ENCODE measurements around the gene SKIC2. TPM values are rescaled to one million over a fixed set of nuclear protein-coding genes. Genes with fewer than 3 reads are reported as not detected.
"Not testable (repeated sequence)": the region's sequence is repeated elsewhere in the genome, so short reads cannot be mapped to it uniquely, and the experiment has no call there.

Gene SKIC2

DNA sequence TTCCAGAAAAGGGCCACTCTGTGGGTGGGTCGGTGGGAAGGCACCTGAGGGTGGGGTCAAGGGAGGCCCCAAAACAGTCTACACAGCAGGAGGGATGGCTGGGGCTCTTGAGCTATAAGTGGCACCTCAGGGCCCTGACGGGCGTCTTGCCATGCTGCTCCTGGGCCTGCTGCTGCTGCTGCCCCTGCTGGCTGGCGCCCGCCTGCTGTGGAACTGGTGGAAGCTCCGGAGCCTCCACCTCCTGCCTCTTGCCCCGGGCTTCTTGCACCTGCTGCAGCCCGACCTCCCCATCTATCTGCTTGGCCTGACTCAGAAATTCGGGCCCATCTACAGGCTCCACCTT, 46.5 kb downstream of the SKIC2 start:
- not testable (repeated sequence) for H3K4me3 ChIP-seq (replicated peaks; ENCODE audit: insufficient read depth, low read length); DNase-seq (ENCODE audit: low read depth in 1 of 2, low spot score in 1 of 2); H3K27ac ChIP-seq (replicated peaks); H3K27me3 ChIP-seq (ENCODE audit: insufficient read depth, poor library complexity, severe bottlenecking)

DNA sequence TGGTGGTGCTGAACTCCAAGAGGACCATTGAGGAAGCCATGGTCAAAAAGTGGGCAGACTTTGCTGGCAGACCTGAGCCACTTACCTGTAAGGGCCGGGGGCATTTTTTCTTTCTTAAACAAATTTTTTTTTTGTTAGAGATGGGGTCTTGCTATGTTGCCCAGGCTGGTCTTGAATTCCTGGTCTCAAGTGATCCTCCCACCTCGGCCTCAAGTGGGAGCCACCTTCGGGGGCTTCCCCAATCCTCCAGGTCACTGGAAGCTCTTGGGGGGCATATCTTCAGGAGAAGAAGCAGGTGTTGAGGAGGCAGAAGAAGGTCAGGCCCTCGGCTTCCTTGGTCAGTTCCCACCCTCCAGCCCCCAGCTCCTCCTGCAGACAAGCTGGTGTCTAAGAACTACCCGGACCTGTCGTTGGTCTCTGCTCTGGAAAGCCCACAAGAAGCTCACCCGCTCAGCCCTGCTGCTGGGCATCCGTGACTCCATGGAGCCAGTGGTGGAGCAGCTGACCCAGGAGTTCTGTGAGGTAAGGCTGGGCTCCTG, 47.1 kb downstream of the SKIC2 start:
- DNase-seq (ENCODE audit: low read depth in 1 of 2, low spot score in 1 of 2); H3K27me3 ChIP-seq (ENCODE audit: insufficient read depth, poor library complexity, severe bottlenecking); H3K4me3 ChIP-seq (replicated peaks; ENCODE audit: insufficient read depth, low read length); H3K27ac ChIP-seq (replicated peaks): not testable (repeated sequence)

DNA sequence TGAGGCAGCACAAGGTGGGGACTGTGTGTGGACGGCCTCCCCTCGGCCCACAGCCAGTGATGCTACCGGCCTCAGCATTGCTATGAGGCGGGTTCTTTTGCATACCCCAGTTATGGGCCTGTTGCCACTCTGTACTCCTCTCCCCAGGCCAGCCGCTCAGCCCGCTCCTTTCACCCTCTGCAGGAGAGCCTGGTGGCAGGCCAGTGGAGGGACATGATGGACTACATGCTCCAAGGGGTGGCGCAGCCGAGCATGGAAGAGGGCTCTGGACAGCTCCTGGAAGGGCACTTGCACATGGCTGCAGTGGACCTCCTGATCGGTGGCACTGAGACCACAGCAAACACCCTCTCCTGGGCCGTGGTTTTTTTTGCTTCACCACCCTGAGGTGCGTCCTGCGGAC, 48.1 kb downstream of the SKIC2 start:
- H3K27ac ChIP-seq (replicated peaks); DNase-seq (ENCODE audit: low read depth in 1 of 2, low spot score in 1 of 2); H3K27me3 ChIP-seq (ENCODE audit: insufficient read depth, poor library complexity, severe bottlenecking); H3K4me3 ChIP-seq (replicated peaks; ENCODE audit: insufficient read depth, low read length): not testable (repeated sequence)

DNA sequence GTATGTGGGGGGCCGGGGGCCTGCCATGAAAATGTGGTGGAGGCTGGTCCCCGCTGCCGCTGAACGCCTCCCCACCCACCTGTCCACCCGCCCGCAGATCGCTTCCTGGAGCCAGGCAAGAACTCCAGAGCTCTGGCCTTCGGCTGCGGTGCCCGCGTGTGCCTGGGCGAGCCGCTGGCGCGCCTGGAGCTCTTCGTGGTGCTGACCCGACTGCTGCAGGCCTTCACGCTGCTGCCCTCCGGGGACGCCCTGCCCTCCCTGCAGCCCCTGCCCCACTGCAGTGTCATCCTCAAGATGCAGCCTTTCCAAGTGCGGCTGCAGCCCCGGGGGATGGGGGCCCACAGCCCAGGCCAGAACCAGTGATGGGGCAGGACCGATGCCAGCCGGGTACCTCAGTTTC, 49.1 kb downstream of the SKIC2 start:
- H3K27me3 ChIP-seq (ENCODE audit: insufficient read depth, poor library complexity, severe bottlenecking); DNase-seq (ENCODE audit: low read depth in 1 of 2, low spot score in 1 of 2); H3K27ac ChIP-seq (replicated peaks); H3K4me3 ChIP-seq (replicated peaks; ENCODE audit: insufficient read depth, low read length): not testable (repeated sequence)

DNA sequence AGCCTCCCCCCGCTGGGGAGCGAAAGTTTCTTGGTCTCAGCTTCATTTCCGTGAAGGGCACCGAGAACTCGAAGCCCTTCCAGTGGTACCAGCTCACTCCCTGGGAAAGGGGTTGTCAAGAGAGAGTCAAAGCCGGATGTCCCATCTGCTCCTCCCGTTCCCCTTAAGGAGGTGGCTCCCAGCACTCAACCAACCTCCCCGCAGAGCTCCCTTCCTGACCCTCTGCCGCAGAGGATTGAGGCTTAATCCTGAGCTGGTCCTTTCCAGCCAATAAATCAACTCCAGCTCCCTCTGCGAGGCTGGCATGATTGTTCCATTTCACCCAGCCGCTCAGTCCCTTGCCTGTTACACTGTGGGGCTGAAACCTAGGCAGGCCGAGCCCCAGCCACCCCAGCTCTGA, 49.6 kb downstream of the SKIC2 start:
- DNase-seq (ENCODE audit: low read depth in 1 of 2, low spot score in 1 of 2); H3K27ac ChIP-seq (replicated peaks); H3K27me3 ChIP-seq (ENCODE audit: insufficient read depth, poor library complexity, severe bottlenecking); H3K4me3 ChIP-seq (replicated peaks; ENCODE audit: insufficient read depth, low read length): not testable (repeated sequence)

DNA sequence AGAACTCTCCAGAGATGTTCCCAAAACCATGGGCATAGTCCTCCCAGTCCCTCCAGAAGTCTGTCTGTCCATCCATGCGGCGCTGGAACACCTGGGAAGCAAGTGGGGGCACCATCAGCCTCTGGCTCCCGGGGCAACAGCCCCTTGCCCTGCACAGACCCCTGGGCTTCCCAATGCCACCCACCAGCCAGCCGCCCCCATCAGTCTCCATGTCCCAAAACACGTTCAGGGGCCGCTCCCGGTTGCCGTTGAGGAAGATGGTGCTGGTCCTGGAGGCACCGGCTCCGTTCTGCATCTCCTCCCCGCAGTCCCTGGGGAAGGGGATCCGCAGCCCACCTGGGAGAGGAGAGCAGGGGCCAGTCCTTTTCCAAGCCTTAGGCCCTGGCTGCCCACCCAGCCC, 50.6 kb downstream of the SKIC2 start:
- not testable (repeated sequence) for H3K4me3 ChIP-seq (replicated peaks; ENCODE audit: insufficient read depth, low read length); DNase-seq (ENCODE audit: low read depth in 1 of 2, low spot score in 1 of 2); H3K27me3 ChIP-seq (ENCODE audit: insufficient read depth, poor library complexity, severe bottlenecking); H3K27ac ChIP-seq (replicated peaks)

DNA sequence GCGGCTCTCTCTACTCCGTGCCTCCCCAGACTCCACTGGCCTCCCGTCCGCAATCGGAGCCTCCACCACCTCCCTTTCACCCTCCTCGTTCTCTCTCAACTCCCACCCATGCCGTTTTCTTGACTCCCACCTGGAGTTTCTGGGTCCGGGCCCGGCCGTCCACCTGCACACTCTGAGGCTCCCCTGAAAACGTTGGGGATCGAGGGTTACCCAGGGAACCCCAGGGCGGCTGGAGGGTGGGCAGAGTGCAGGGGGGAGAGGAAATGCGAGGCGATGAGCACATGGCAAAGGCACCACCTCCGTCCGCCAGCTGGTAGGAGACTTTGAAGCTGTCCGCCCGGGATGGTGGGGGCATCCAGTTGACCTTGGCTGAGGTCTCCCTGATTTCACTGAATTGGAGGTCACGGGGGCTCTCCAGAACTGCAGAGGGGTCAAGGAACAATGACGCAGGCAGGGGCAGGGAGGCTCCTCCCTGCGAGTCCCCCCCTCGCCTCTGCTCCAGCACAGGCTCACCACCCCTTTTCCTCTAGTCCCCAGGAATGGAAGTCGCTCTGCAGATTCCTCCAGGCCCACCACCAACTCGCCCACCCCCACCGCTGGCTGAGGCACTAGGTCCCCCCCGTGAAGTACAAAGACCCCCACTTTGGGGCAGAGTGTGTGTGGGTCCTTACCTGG, 52.0 kb downstream of the SKIC2 start:
- not testable (repeated sequence) for H3K4me3 ChIP-seq (replicated peaks; ENCODE audit: insufficient read depth, low read length); DNase-seq (ENCODE audit: low read depth in 1 of 2, low spot score in 1 of 2); H3K27ac ChIP-seq (replicated peaks)

DNA sequence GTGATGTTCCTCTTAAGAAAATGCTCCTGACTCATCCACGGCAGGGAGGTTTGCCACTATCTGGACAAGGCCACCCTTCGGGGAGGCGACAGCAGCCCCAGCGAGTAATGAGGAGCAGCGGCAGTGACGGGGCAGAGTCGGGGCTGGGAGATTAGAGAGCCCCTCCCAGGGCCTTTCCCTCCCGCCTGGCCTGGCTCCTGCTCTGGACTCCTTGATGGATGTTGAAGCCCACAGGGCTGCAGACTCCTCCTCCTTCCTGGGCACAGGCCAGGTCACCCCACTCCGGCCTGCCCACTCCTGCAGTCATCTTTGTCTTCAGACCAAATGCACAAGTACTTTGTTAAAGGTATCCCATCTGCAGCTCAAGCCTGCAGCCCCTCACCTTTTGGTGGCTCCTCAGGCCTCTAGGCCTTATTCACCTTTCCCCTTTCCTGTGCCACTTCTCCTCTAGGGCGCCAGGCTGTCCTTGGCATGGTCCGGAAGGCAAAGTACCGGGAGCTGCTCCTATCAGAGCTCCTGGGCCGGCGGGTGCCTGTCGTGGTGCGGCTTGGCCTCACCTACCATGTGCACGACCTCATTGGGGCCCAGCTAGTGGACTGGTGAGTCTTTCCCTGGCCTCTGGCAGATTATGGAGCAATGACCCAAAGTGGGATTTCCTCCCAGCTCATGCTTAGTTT, 54.1 kb downstream of the SKIC2 start:
- H3K4me3 ChIP-seq (replicated peaks; ENCODE audit: insufficient read depth, low read length); H3K27ac ChIP-seq (replicated peaks); DNase-seq (ENCODE audit: low read depth in 1 of 2, low spot score in 1 of 2); H3K27me3 ChIP-seq (ENCODE audit: insufficient read depth, poor library complexity, severe bottlenecking): not testable (repeated sequence)

More for the DNA sequence above, 52.0 kb downstream of the SKIC2 start:
- not testable (repeated sequence) for H3K27me3 ChIP-seq (ENCODE audit: insufficient read depth, poor library complexity, severe bottlenecking)

DNA sequence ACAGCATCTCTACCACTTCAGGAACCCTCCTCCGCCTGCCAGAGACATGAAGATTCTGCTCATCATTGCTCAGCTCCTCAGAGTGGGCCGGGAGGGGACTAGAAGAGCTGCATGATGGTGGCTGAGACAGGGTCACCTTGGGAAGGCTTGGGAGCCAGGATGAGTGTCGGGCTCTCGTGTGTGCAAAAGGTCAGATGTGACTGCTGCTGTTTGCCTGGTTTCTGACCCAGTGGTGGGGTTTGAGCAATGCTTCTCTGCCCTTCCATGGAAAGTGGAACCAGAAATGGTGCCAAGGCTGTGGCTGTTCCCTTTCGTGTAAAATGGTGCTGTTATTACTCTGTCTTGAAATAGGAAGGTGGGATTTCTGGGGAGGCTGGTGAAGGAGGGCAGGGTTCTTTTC, 54.8 kb downstream of the SKIC2 start:
- not testable (repeated sequence) for H3K27ac ChIP-seq (replicated peaks); DNase-seq (ENCODE audit: low read depth in 1 of 2, low spot score in 1 of 2); H3K27me3 ChIP-seq (ENCODE audit: insufficient read depth, poor library complexity, severe bottlenecking); H3K4me3 ChIP-seq (replicated peaks; ENCODE audit: insufficient read depth, low read length)

DNA sequence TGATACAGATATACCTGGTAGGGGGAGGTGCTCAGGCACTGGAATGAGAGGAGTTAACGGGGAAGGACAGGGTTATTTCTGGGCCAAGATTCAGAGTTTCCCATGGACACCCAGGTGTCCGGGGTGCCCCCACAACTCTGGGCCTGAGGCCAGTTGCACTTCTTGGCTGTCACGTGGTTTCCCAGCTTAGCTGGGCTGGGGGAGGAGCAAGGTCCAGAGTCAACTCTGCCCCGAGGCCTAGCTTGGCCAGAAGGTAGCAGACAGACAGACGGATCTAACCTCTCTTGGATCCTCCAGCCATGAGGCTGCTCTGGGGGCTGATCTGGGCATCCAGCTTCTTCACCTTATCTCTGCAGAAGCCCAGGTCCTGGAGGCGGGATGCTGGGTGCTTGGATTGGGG, 55.6 kb downstream of the SKIC2 start, which contains the start of gene C4B:
Gene C4B, plus strand, starts transcription at position 249 of the 400 bp plus-strand sequence. Its CDS starts 51 bp downstream, at position 300.
- H3K27ac ChIP-seq (replicated peaks): not testable (repeated sequence)

More for the DNA sequence above, 55.6 kb downstream of the SKIC2 start, which contains the start of gene C4B:
- not testable (repeated sequence) for H3K27me3 ChIP-seq (ENCODE audit: insufficient read depth, poor library complexity, severe bottlenecking); DNase-seq (ENCODE audit: low read depth in 1 of 2, low spot score in 1 of 2); H3K4me3 ChIP-seq (replicated peaks; ENCODE audit: insufficient read depth, low read length)

Small RNA genes lying within 50 kb of the gene (microRNA-seq; reads per million reads assigned to microRNA genes)
- not detected for gene MIR1236

All from HL-60 (cell line).